GM19468 (cell line): ENCODE data around the gene CFAP52.
"Not testable (repeated sequence)": the region's sequence is repeated elsewhere in the genome, so short reads cannot be mapped to it uniquely, and the experiment has no call there.

ENCODE experiments used
- ATAC-seq: cut with Tn5 transposase; IDR thresholded peaks from one replicate; pipeline ENCODE4 v1.9.1; 2021; ENCODE audit warnings: mild to moderate bottlenecking, moderate library complexity, moderate number of reproducible peaks; ENCODE audit not compliant: unreplicated experiment; ENCODE audit errors: extremely low read depth

Gene CFAP52

DNA sequence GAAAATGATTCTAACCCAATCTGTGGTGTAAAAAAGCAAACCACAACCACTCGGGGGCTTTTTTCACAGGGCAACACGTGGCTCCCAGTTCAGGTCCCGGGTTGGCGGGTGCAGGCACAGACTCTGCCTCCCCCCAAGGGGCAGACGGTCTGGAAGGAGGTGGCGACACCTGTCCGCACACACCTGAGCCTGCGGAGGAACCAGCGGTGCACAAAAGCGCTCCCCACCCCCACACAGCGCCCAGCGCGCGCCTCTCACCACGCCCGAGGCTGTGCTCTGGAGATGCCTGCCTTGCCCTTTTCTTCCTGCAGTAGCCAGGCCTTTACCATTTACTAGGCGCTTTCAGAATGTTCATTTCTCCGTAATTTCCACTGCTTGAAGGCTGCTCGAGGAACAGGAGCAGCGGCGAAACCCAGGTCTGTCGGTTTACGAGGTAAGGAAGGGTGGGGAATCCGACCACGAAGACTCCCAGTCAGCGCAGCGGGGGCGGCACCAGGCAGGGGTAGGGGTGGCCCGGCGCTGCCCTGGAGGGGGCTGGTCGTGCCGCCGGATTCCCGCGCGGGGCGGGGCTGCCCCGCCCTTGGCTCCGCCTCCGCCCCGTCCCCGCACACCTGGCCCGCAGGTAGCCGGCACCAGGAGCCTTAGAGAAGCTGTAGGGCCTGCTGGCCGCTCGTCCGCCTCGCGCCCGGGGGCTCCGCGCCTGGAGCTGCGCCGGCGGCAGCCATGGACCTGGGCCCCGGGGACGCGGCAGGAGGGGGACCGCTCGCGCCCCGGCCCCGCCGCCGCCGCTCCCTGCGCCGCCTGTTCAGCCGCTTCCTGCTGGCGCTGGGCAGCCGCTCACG lies 68.7 kb downstream of the CFAP52 start, which contains the start of gene USP43:
USP43 (plus strand) TSS at position 608 of the 842 bp plus-strand sequence; CDS start at position 724, 116 bp downstream.
- ATAC-seq = no peak

DNA sequence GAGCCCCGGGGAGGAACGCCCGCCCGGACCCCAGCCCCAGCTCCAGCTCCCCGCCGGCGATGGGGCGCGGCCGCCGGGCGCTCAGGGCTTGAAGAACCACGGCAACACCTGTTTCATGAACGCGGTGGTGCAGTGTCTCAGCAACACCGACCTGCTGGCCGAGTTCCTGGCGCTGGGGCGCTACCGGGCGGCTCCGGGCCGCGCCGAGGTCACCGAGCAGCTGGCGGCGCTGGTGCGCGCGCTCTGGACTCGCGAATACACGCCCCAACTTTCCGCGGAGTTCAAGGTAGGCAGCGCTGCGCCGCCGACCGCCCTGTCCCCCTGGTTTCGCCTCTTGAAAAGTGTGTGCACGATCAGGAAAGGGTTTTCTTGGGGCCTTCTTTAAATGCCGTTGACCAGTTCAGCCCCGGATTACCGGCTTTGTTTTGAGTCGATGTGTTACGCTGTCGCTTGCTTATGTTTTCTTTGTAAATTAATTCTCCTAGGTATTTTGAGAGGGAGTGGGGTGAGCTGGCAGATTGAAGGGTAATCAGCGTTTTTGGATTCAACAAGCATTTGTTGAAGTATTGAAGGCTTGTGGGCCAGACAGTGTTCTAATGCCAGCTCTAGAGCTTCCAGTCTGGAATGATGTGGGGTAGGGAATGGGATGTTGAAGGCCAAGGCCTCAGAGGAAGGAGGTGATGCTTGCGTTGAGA lies 69.6 kb downstream of the CFAP52 start:
- ATAC-seq = no peak

DNA sequence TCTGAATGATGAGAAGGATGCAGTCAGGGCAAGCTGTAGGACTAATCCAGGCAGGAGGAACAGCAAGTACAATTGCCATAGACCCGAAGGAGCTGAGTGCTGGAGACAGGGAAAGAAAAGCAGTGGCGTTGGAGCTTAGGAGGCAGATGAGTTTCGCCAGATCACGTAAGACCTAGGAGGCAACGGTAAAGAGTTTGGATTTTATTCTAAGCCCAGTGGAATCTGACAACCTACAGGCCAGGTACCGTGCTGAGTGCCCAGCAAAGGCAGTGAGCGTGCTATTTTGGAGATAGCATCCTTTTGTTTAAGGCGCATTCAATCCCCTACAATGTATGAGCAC lies 70.1 kb downstream of the CFAP52 start:
- ATAC-seq = no peak

DNA sequence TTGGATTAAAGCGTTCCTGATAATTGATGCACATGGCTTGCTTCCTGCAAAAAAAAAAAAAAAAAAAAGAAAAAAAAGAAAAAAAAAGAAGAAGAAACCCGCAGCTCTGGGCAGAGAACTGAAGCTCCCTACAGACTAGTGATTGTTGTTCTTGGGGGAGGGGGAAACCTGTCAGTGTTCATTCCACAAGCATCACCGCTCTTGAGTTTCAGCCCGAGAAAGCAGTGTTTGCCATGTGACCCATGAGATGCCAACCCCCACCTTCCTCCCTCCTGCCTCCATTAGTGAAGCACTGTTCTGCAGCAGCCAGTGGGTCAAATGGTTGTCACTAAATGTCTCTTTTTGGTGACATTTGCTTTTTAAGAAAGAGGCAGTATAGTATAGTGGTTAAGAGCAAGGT lies 70.6 kb downstream of the CFAP52 start:
- ATAC-seq = no peak

DNA sequence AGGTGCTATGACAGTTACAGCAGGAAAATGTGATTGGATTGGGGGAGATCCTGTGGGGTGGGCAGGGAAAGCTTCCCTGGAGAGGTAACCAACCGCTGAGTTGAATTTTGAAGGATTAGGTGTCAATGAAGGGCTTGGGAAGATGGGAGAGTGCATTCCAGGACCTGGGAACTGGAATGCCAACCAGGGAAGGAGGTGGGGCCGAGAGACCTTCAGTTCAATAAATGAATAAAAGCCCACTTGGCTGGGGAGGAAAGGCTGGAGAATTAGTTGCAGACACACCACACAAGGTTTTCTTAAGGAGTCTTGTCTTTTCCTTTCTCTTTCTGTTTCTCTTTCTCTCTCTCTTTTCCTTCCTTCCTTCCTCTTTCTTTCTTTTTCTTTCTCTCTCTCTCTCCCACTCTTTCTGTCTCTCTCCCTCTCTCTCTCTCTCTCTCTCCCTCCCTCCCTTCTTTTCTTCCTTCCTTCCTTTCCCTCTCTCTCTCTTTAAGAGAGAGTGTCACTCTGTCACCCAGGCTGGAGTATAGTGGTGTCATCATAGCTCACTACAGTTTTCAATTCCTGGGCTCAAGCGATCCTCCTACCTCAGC lies 72.2 kb downstream of the CFAP52 start:
- no peak for ATAC-seq

DNA sequence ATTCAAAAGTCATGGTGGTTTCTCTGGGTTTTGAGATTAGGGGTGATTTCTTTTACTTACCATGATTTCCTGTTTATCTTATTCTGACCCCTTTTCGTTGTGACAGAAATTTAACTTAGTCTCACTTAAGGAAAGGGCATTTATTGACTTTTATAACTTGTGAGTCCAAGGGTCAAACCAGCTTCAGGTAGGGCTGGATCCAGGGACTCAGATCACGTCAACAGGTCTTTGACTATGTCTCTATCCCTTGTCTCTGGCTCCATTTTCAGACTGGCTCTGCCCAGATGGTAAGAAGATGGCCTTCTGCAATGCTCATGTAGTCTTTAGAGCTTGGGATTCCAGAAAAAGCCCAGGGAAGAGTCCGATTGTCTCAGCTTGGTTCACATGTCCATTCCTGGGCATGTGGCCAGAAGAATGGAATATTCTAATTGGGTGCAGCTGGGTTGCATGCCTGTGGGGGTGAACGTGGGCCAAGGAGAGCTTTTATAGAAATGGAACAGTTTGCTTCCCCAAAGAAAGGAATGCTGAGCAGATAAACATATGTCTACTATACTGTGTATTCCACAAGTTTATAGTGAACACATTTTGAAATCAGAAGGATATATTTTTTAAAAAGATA lies 82.3 kb downstream of the CFAP52 start:
- ATAC-seq = no peak

DNA sequence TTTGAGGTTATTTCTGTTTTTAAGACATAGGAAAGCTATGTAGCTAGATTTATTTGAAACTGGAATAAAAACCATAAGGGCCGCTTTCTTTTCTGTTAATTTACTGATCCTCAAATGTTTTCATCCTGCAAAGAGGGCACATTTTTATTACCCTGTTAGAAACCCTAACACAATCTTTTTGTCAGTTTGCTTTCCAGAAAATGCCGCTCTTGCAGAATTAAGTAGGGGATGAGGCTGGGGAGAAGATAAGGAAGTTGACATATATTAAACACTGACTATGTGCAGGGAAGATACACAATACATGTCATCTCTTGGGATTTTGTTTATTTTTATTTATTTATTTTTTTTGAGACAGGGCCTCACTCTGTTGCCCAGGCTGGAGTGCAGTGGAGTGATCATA lies 84.6 kb downstream of the CFAP52 start:
- no peak for ATAC-seq

DNA sequence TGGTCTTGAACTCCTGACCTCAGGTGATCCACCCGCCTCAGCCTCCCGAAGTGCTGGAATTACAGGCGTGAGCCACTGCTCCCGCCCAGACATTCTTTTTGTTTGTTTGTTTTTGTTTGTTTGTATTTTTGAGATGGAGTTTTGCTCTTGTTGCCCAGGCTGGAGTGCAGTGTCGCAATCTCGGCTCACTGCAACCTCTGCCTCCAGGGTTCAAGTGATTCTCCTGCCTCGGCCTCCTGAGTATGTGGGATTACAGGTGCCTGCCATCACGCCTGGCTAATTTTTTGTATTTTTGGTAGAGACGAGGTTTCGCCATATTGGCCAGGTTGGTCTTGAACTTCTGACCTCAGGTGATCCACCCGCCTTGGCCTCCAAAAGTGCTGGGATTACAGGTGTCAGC lies 87.1 kb downstream of the CFAP52 start:
- ATAC-seq = not testable (repeated sequence)

DNA sequence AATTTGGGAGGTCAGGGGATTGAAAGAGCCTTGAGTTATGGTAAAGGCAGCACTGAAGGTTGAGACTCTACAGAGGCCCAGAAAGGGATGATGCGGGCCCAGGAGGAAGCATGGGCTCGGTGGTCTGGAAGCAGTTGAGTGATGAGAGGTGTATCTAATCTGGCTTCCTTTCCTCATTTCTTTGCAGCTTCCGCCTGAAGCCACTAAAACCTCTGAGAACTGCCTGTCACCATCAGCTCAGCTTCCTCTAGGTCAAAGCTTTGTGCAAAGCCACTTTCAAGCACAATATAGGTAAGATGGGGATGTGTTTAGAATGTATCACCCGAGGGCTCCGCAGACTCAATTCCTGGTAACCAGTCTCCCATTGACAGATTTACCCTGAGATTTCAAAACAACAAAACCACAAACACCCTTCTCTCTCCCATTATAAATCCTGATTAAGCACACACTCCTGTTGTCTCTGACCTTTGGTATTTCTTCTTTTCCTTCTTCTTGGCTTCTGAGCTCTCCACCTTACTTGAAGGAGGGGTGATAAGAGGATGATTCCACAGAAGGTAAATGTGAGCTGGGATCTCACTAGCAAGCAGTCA lies 90.1 kb downstream of the CFAP52 start:
- ATAC-seq = no peak

DNA sequence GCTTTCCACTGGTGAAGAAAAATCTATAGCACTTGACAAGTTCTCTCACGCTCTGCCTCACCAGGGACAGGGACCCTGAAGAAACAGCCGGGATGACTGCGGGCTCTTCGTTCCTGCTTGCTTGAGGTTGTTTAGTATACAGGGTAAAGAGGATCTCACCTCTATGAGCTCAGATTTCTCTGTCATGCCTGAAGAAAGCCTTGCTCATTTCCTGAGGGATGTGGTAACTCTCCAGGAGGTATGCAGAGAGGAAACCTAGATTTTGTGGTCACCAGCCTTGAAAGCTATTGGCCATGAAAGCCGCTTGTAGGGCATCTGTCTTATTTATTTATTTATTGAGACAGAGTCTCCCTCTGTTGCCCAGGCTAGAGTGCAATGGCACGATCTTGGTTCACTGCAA lies 92.1 kb downstream of the CFAP52 start:
- ATAC-seq = no peak

DNA sequence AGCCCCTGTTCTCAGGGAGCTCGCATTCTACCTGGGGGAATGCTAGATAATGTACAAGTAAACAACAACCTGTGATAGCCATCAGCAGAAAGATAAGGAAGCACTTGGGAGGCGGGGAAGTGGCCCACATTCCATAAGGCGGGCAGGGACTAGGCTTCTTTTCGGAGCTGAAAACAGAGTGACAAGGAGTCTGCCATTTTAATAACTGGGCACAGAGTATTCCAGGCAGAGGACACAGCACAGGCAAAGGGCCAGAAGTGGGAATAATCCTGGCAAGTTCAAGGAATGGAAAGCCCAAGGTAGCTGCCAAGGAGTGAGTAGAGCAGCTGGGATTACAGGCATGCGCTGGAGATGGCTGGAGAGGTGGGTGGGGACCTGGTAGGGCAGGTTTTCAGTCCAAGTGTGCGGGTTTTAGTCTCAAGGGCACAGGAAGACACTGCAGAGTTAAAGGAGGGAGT lies 93.1 kb downstream of the CFAP52 start:
- no peak for ATAC-seq

DNA sequence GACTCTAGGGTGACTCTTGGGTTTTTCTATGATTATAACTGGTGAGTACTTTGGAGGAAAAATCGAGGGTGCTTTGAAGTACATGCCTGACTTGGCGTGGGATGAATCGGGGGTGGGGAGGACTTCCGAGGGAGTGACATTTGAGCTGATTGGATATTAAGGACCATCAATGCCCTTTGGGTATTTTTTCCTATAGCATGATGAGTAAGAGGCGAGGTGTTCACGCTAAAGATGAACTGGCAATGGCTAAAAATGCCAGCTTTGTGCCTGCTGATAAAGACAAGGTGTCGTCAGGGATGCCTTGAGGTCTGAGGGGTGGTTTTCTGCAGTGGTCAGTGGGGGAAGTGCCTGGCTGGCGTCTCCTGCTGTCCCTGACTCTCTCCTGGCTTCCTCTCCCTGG lies 94.2 kb downstream of the CFAP52 start:
- no peak for ATAC-seq

DNA sequence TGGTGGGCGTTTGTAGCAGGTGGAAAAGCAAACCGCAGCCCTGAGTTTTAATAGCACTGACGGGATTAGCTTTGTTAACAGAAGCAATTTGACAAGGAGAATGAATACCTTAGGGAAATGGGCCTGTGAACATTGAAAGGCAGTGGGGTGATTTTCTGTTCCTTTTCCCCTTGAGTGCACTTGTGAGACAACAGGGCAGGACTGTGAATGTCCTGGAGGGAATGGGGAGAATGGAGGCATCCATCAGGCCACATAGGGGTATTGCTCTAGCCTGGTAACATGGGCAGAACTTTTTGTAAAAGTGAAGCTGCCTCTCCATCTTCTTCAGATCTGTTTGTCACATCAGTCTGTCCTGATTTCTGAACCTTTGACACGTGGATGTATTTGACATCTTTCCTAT lies 95.1 kb downstream of the CFAP52 start:
- no peak for ATAC-seq

DNA sequence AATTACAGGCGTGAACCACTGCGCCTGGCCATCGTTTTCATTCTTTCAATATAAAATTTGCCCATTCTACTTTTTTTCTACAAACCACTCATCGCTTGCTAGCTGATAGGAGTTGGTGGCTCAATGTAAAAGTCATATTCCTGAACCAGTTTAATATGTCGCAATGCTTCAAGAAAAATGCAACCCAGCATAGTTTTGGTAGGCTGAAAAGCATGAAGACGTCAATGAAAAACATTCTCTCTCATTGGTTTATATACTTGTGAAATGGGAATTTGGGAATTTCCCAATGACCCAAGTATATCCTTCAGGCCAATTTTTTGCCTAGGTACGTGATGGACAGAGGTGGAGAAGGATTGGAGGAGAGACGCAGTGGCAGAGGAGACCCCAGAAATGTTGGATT lies 95.8 kb downstream of the CFAP52 start:
- ATAC-seq = no peak

DNA sequence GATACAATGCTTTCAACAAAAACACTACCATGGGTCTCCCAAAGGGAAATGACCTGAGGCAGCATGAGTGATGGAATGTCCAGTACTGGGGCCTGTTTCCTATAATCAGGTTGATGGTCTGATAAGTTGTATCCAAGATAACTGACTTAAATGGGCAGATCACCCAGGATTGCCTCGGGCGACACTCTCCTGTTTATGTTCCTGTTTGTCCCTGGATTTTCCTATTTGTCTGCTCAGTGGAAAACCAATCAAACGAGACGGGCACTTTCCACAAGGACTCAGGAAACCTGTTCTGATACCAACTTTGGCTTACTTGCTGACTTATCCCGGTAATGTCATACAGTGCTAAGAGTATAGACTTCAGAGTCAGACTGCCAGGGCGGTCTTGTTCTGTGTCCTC lies 96.2 kb downstream of the CFAP52 start:
- no peak for ATAC-seq

DNA sequence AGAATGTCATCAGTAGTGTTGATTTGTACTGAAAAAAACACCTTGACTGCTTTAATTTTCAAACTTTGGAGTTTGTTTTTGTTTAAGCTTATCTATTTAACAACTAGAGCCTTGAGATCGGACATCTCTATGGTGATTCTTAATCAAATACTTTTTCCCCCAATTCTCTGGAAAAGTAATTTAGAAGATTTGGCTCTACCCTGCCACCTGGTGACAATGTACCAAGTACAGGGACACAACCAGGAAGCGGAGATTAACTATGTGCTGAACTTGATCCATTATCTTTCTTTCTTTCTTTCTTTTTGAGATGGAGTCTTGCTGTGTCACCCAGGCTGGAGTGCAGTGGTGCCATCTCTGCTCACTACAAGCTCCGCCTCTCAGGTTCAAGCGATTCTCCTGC lies 99.6 kb downstream of the CFAP52 start:
- ATAC-seq = no peak

DNA sequence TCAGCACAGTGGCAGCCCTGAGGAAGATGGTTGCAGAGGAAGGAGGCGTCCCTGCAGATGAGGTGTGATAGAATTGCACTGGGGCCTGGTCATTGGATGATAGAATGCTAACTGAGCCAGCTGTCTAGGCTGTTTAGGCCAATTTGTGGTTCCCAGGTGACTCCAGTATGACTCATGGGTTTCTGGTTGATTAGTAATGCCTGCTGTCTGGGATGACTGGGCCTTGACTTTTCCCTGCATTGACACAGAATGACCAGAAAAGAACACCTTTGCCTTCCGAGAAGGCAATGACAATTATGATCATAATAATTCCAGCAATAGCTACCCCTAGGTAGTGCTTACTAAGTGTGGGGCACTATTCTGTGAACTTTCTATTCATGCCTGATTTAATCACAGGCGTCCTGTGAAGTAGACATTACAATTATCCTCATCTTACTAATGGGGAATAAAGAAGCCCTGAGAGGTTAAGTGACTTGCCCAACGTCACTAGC lies 100.4 kb downstream of the CFAP52 start:
- no peak for ATAC-seq

DNA sequence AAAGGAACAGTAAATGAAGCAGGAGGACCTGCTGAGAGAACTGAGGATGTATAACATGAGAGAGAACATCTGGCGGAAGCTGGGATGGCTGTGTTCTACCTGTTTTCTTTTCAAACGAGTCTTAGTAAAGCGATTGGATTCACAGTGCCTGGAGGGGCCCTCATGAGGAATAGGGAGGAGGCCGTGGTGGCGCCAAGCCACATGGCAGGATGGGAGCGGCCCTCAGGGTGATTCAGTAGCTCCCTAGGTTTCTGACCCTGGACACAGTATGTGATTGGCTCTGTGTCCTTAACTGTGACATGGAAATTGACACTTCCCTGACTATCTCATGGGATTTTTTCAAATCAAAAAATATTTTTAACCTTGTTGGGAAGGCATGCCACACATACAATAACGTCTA lies 101.0 kb downstream of the CFAP52 start:
- no peak for ATAC-seq

DNA sequence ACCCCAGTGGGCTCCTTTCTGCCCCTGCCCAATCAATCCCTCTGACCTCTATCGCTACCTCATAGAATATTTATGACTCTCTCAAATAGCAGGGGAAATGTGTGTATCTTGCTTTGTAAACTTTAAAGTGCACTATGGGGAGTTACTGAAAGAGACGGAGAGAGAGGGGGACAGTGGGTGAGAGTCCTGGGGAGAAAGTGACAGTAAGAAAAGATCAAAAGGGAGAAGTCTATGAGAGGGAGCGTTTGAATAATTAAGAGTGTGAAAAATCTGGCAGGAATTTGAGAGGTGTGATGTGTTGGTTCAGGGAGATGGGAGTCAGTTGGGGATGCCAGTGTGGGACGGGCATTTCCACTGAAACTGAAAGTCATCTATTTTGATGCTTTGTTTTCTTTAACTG lies 101.5 kb downstream of the CFAP52 start:
- ATAC-seq = no peak

DNA sequence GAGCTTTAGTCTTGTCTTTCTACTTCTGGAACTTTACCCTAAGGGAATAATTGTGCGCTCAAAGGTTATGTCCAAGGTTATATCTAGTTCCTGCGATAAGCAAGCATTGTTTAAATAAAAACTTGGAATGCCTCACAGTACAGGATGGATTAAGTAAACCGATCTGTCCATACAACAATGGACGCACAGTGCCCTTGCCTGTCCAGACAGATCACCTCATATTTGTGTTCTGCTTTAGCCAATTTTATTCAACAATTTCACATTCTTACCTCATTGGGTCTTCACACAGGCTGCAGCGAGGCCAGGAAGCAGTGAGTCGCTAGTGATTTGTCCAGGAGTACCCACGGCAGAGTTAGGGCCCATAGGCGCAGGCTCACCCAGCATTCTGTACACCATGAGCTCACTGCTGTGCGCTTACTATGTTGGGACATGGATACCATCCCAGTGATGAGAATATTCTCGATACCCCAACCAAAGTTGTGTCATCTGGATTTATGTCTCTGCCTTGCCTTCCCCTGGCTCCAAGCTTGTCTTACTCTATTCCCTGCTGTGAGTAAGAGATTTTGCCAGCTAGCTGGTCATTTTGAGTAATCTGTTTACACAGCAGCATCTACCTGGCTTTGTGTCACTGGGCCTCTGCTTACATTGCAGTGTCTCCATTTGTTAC lies 108.6 kb downstream of the CFAP52 start:
- no peak for ATAC-seq
